Measurements from ENCODE around the gene CASKIN1. TPM values are rescaled to one million over a fixed set of nuclear protein-coding genes. Genes with fewer than 3 reads are reported as not detected.
A peak's percentile ranks its signal among the peaks of the same experiment; 100 is the strongest.

CASKIN1 gene
- total RNA-seq, 1 donor from 2014 or later = 0.12 TPM

DNA sequence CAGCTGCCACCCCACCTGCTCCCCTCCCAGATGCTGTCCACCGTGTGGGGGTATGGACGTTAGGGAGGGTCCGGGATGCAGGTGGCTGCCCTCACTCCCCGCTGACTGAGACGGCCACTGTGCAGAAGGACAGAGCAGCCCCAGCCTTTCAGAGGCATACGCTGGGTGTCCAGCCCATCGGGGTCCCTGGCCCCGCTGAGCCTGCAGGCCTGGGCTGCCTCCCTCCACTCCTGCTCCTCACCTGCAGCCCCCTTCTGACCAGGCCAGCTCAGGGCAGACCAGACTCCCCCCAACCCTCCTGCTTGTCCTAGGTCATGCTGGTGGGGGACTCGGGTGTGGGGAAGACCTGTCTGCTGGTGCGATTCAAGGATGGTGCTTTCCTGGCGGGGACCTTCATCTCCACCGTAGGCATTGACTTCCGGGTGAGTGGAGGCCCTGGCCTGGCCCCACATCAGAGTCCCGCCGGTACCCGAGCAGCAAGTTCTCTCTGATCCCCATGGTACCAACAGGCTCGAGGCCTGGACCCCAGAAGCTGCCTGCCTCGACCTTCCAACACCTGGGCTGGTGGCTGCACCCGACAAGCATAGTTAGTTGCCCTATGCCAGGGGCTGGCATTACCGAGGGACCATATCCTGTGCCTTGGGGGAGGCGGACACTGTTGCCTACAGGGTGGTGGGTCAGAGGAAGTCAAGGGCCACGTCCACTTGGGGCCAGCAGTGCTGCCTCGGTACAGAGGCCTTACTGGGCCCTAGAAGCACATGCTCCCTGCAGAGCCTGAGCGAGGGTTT is 46.6 kb downstream of the CASKIN1 start:
- TF ChIP-seq CTCF (conservative IDR thresholded peaks at IDR 0.05; ENCODE audit: low read depth, low read length) = no peak
- no peak overlapping the region for H3K4me3 ChIP-seq (ENCODE audit: low read depth, low read length)
- no peak for DNase-seq (ENCODE audit: low read depth)

GRCh38 chr16:2148714-2149629 is 47.4 kb downstream of the CASKIN1 start:
- no peak for DNase-seq (ENCODE audit: low read depth)
- peak overlapping the region; percentile 52 for H3K4me3 ChIP-seq (ENCODE audit: low read depth, low read length)
- TF ChIP-seq CTCF (conservative IDR thresholded peaks at IDR 0.05; ENCODE audit: low read depth, low read length) = no peak

DNA sequence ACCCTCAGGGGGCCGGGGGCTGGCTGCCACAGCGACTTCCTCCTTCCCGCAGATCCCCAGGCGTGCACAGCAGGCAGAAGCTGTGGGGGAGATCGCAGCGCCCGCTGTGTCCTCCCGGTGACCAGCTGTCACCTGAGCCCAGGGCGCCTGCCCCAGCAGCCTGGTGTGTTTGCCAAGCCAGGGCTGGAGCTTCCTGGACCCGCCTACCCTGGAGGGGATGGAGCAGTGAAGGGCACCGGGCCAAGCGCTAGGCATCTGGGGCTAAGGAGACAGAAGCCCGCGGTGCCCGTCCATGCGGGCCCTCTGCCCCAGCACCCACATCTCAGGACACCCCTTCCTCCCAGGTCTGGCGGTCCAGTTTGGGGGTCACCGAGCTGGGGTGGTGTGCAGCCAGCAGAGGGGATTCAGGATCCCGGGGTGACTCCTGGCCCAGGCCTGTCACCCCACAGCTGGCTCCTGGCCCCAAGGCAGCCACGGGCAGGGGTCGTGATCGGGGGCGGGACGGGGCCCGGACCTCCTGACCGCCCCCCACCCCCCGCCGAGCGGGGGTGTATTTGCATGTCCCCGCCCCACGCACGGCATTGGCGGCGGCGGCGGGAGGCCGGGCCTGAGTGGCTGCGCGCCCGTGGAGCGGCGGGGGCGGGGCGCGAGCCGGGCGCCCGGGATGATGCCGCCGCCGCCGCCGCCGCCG is 48.3 kb downstream of the CASKIN1 start, which contains the start of gene RAB26:
TSS of gene RAB26 (plus strand) at position 645 of the 691 bp plus-strand sequence. CDS start 159 bp downstream, outside the sequence.
- H3K4me3 ChIP-seq (ENCODE audit: low read depth, low read length) = peak within 1 kb of the TSS; percentile 56
- no peak for DNase-seq (ENCODE audit: low read depth)
- TF ChIP-seq CTCF (conservative IDR thresholded peaks at IDR 0.05; ENCODE audit: low read depth, low read length) = no peak

DNA sequence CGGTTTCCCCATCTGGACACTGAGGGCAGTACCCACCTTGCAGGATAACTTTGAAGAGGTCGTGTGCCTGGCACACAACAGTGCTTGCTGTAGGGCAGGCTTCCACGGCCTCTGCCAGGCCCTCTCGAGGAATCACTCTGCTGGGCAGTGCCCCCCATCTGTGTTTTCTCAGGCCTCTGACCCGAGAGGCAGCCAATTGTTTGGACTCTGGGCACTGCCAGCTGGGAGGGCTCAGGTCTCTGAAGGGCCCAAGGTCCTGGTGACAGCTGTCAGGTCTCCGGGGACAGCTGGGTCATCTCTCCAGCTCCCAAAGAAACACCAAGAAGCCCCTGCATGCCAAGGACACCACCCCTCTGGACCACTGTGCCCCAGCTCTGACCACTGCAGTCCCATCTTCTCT is 49.0 kb downstream of the CASKIN1 start:
- no peak for TF ChIP-seq CTCF (conservative IDR thresholded peaks at IDR 0.05; ENCODE audit: low read depth, low read length)
- H3K4me3 ChIP-seq (ENCODE audit: low read depth, low read length) = no peak overlapping the region
- no peak for DNase-seq (ENCODE audit: low read depth)

DNA sequence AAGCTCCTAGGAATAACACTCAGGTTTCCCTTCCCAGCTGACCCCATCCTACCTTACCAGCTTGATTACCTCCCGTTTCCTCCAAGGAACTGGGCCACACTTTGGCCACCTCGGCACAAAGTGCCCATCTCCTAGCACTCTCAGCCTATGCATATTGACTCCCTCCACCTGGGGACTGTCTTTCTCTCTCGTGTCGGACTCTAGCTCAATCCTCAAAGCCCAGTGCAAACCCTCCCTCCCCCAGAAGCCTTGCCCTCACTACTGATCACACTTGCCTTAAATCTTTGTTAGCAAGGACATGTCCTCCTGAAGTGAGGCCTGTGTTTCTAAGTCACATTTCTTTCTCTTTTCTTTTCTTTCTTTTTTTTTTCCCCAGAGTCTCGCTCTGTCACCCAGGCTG is 50.6 kb downstream of the CASKIN1 start:
- TF ChIP-seq CTCF (conservative IDR thresholded peaks at IDR 0.05; ENCODE audit: low read depth, low read length) = no peak
- no peak overlapping the region for H3K4me3 ChIP-seq (ENCODE audit: low read depth, low read length)
- no peak for DNase-seq (ENCODE audit: low read depth)

DNA sequence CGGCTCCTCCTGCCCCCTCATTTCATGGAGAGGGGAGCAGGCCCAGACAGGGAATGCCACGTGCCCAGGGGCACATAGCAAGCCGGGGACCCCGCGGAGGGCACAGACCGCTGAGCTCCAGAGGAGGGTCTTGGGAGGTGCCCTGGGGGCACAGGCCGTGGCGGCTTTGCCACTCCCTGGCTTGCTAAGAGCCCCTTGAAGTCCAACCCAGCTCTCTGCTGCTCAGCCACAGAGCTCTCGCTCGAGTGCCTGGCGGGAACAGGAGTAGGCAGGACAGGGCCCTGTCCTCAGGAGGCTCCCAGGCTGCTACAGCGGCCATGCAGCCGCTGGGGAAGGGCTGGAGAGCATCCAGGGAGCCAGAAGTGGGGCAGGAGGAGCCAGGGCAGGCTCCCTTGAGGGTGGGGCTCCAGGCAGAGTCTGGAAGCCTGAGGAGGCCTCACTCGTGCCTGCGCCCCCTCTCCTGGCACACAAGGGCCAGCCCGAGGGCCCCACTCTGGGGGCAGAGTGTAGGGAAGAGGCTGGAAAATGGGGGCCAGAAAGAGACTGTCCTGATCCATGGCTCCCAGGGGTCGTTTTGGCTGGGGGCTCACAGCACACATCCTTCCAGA is 52.4 kb downstream of the CASKIN1 start:
- no peak for DNase-seq (ENCODE audit: low read depth)
- H3K4me3 ChIP-seq (ENCODE audit: low read depth, low read length) = no peak overlapping the region
- no peak for TF ChIP-seq CTCF (conservative IDR thresholded peaks at IDR 0.05; ENCODE audit: low read depth, low read length)
